ENCODE results near the gene STAT4. TPM values are rescaled to one million over a fixed set of nuclear protein-coding genes. Genes with fewer than 3 reads are reported as not detected.

The STAT4 gene
- total and polyA plus RNA-seq, 2 donors = 7.5 to 13.9 TPM

GRCh38 chr2:191003405-191004309 lies 147.1 kb downstream of the STAT4 start:
- no peak overlapping the region for H3K4me3 ChIP-seq (ENCODE audit: low read length in 2 of 2)
- WGBS = 98% methylated on average over 6 of the region's 6 CpGs
- peaks cover 4 to 7% of the 10 kb centered on the region in 2 donors for H3K9me3 ChIP-seq (ENCODE audit: control insufficient read depth in 2 of 2, insufficient read depth in 1 of 2, low read length in 1 of 2)
- peaks cover 0 to 2% of the 10 kb centered on the region in 2 donors for H3K4me1 ChIP-seq (ENCODE audit: control insufficient read depth in 2 of 2, insufficient read depth in 2 of 2, low read length in 2 of 2)
- no peak overlapping the region for H3K27ac ChIP-seq (ENCODE audit: low read depth in 1 of 2, low read length in 1 of 2)
- no peaks in the 10 kb centered on the region for H3K27me3 ChIP-seq (ENCODE audit: control insufficient read depth in 2 of 2, insufficient read depth in 1 of 2, low read length in 1 of 2)
- H3K36me3 ChIP-seq (ENCODE audit: control insufficient read depth in 2 of 2, insufficient read depth in 2 of 2, low read length in 1 of 2) = peaks cover 59 to 97% of the 10 kb centered on the region in 2 donors
- no peak for DNase-seq (ENCODE audit: low read depth in 6 of 9, low spot score in 9 of 9)

- peaks cover 4 to 7% of the 10 kb centered on the region in 2 donors for H3K9me3 ChIP-seq (ENCODE audit: control insufficient read depth in 2 of 2, insufficient read depth in 1 of 2, low read length in 1 of 2)
- H3K27me3 ChIP-seq (ENCODE audit: control insufficient read depth in 2 of 2, insufficient read depth in 1 of 2, low read length in 1 of 2) = no peaks in the 10 kb centered on the region
- 96% methylated on average over 3 of the region's 3 CpGs for WGBS
- peaks cover 66 to 99% of the 10 kb centered on the region in 2 donors for H3K36me3 ChIP-seq (ENCODE audit: control insufficient read depth in 2 of 2, insufficient read depth in 2 of 2, low read length in 1 of 2)
- no peak overlapping the region for H3K4me3 ChIP-seq (ENCODE audit: low read length in 2 of 2)
- DNase-seq (ENCODE audit: low read depth in 6 of 9, low spot score in 9 of 9) = no peak
- H3K4me1 ChIP-seq (ENCODE audit: control insufficient read depth in 2 of 2, insufficient read depth in 2 of 2, low read length in 2 of 2) = no peaks in the 10 kb centered on the region
- peak overlapping the region in 1 of 2 donors; percentile 5 for H3K27ac ChIP-seq (ENCODE audit: low read depth in 1 of 2, low read length in 1 of 2)
Observed at GRCh38 chr2:191001624-191002023, 149.2 kb downstream of the STAT4 start.

GRCh38 chr2:191001032-191001431 lies 149.8 kb downstream of the STAT4 start:
- DNase-seq (ENCODE audit: low read depth in 6 of 9, low spot score in 9 of 9) = no peak
- H3K4me3 ChIP-seq (ENCODE audit: low read length in 2 of 2) = no peak overlapping the region
- H3K9me3 ChIP-seq (ENCODE audit: control insufficient read depth in 2 of 2, insufficient read depth in 1 of 2, low read length in 1 of 2) = peaks cover 4 to 7% of the 10 kb centered on the region in 2 donors
- no peaks in the 10 kb centered on the region for H3K4me1 ChIP-seq (ENCODE audit: control insufficient read depth in 2 of 2, insufficient read depth in 2 of 2, low read length in 2 of 2)
- no peak overlapping the region for H3K27ac ChIP-seq (ENCODE audit: low read depth in 1 of 2, low read length in 1 of 2)
- no peaks in the 10 kb centered on the region for H3K27me3 ChIP-seq (ENCODE audit: control insufficient read depth in 2 of 2, insufficient read depth in 1 of 2, low read length in 1 of 2)
- H3K36me3 ChIP-seq (ENCODE audit: control insufficient read depth in 2 of 2, insufficient read depth in 2 of 2, low read length in 1 of 2) = peaks cover 65 to 99% of the 10 kb centered on the region in 2 donors
- 92% methylated on average over 2 of the region's 2 CpGs for WGBS

GRCh38 chr2:190999949-191000665 lies 150.7 kb downstream of the STAT4 start:
- no peaks in the 10 kb centered on the region for H3K27me3 ChIP-seq (ENCODE audit: control insufficient read depth in 2 of 2, insufficient read depth in 1 of 2, low read length in 1 of 2)
- peak overlapping the region in 1 of 2 donors; percentile 33 for H3K27ac ChIP-seq (ENCODE audit: low read depth in 1 of 2, low read length in 1 of 2)
- DNase-seq (ENCODE audit: low read depth in 6 of 9, low spot score in 9 of 9) = no peak
- no peaks in the 10 kb centered on the region for H3K4me1 ChIP-seq (ENCODE audit: control insufficient read depth in 2 of 2, insufficient read depth in 2 of 2, low read length in 2 of 2)
- H3K9me3 ChIP-seq (ENCODE audit: control insufficient read depth in 2 of 2, insufficient read depth in 1 of 2, low read length in 1 of 2) = peaks cover 4 to 7% of the 10 kb centered on the region in 2 donors
- H3K4me3 ChIP-seq (ENCODE audit: low read length in 2 of 2) = no peak overlapping the region
- WGBS = 98% methylated on average over 9 of the region's 9 CpGs
- H3K36me3 ChIP-seq (ENCODE audit: control insufficient read depth in 2 of 2, insufficient read depth in 2 of 2, low read length in 1 of 2) = peaks cover 65 to 99% of the 10 kb centered on the region in 2 donors

GRCh38 chr2:190999058-190999457 lies 151.7 kb downstream of the STAT4 start:
- Histone ChIP-seq H3K36me3 (ENCODE audit: control insufficient read depth in 2 of 2, insufficient read depth in 2 of 2, low read length in 1 of 2) (peaks cover 65 to 98% of the 10 kb centered on the region in 2 donors), H3K27me3 (ENCODE audit: control insufficient read depth in 2 of 2, insufficient read depth in 1 of 2, low read length in 1 of 2) (no peaks in the 10 kb centered on the region), H3K9me3 (ENCODE audit: control insufficient read depth in 2 of 2, insufficient read depth in 1 of 2, low read length in 1 of 2) (peaks cover 3 to 6% of the 10 kb centered on the region in 2 donors), H3K27ac (ENCODE audit: low read depth in 1 of 2, low read length in 1 of 2) (no peak overlapping the region), H3K4me3 (ENCODE audit: low read length in 2 of 2) (no peak overlapping the region), H3K4me1 (ENCODE audit: control insufficient read depth in 2 of 2, insufficient read depth in 2 of 2, low read length in 2 of 2) (no peaks in the 10 kb centered on the region)
- DNase-seq (ENCODE audit: low read depth in 6 of 9, low spot score in 9 of 9) = no peak
- 97% methylated on average over 7 of the region's 7 CpGs for WGBS

GRCh38 chr2:190997526-190998113 lies 153.2 kb downstream of the STAT4 start:
- Histone ChIP-seq H3K27me3 (ENCODE audit: control insufficient read depth in 2 of 2, insufficient read depth in 1 of 2, low read length in 1 of 2) (no peaks in the 10 kb centered on the region), H3K9me3 (ENCODE audit: control insufficient read depth in 2 of 2, insufficient read depth in 1 of 2, low read length in 1 of 2) (no peaks in the 10 kb centered on the region), H3K4me1 (ENCODE audit: control insufficient read depth in 2 of 2, insufficient read depth in 2 of 2, low read length in 2 of 2) (no peaks in the 10 kb centered on the region), H3K4me3 (ENCODE audit: low read length in 2 of 2) (no peak overlapping the region), H3K36me3 (ENCODE audit: control insufficient read depth in 2 of 2, insufficient read depth in 2 of 2, low read length in 1 of 2) (peaks cover 66 to 98% of the 10 kb centered on the region in 2 donors), H3K27ac (ENCODE audit: low read depth in 1 of 2, low read length in 1 of 2) (no peak overlapping the region)
- no peak for DNase-seq (ENCODE audit: low read depth in 6 of 9, low spot score in 9 of 9)
- 97% methylated on average over 8 of the region's 8 CpGs for WGBS

GRCh38 chr2:190996947-190997346 lies 153.8 kb downstream of the STAT4 start:
- H3K27ac ChIP-seq (ENCODE audit: low read depth in 1 of 2, low read length in 1 of 2) = no peak overlapping the region
- no peaks in the 10 kb centered on the region for H3K27me3 ChIP-seq (ENCODE audit: control insufficient read depth in 2 of 2, insufficient read depth in 1 of 2, low read length in 1 of 2)
- peaks cover 68 to 98% of the 10 kb centered on the region in 2 donors for H3K36me3 ChIP-seq (ENCODE audit: control insufficient read depth in 2 of 2, insufficient read depth in 2 of 2, low read length in 1 of 2)
- H3K4me3 ChIP-seq (ENCODE audit: low read length in 2 of 2) = no peak overlapping the region
- WGBS = 98% methylated on average over 5 of the region's 5 CpGs
- no peaks in the 10 kb centered on the region for H3K9me3 ChIP-seq (ENCODE audit: control insufficient read depth in 2 of 2, insufficient read depth in 1 of 2, low read length in 1 of 2)
- no peak for DNase-seq (ENCODE audit: low read depth in 6 of 9, low spot score in 9 of 9)
- no peaks in the 10 kb centered on the region for H3K4me1 ChIP-seq (ENCODE audit: control insufficient read depth in 2 of 2, insufficient read depth in 2 of 2, low read length in 2 of 2)

- WGBS = 97% methylated on average over 5 of the region's 5 CpGs
- H3K27me3 ChIP-seq (ENCODE audit: control insufficient read depth in 2 of 2, insufficient read depth in 1 of 2, low read length in 1 of 2) = no peaks in the 10 kb centered on the region
- H3K4me1 ChIP-seq (ENCODE audit: control insufficient read depth in 2 of 2, insufficient read depth in 2 of 2, low read length in 2 of 2) = no peaks in the 10 kb centered on the region
- H3K4me3 ChIP-seq (ENCODE audit: low read length in 2 of 2) = no peak overlapping the region
- H3K36me3 ChIP-seq (ENCODE audit: control insufficient read depth in 2 of 2, insufficient read depth in 2 of 2, low read length in 1 of 2) = peaks cover 69 to 96% of the 10 kb centered on the region in 2 donors
- no peaks in the 10 kb centered on the region for H3K9me3 ChIP-seq (ENCODE audit: control insufficient read depth in 2 of 2, insufficient read depth in 1 of 2, low read length in 1 of 2)
- peak in 3 of 9 donors; percentile 34 to 73 (median 54) for DNase-seq (ENCODE audit: low read depth in 6 of 9, low spot score in 9 of 9)
- peak overlapping the region in 1 of 2 donors; percentile 15 for H3K27ac ChIP-seq (ENCODE audit: low read depth in 1 of 2, low read length in 1 of 2)
Observed at GRCh38 chr2:190996338-190996946, 154.4 kb downstream of the STAT4 start.
